ENCODE data around the gene TLE3.

DNA sequence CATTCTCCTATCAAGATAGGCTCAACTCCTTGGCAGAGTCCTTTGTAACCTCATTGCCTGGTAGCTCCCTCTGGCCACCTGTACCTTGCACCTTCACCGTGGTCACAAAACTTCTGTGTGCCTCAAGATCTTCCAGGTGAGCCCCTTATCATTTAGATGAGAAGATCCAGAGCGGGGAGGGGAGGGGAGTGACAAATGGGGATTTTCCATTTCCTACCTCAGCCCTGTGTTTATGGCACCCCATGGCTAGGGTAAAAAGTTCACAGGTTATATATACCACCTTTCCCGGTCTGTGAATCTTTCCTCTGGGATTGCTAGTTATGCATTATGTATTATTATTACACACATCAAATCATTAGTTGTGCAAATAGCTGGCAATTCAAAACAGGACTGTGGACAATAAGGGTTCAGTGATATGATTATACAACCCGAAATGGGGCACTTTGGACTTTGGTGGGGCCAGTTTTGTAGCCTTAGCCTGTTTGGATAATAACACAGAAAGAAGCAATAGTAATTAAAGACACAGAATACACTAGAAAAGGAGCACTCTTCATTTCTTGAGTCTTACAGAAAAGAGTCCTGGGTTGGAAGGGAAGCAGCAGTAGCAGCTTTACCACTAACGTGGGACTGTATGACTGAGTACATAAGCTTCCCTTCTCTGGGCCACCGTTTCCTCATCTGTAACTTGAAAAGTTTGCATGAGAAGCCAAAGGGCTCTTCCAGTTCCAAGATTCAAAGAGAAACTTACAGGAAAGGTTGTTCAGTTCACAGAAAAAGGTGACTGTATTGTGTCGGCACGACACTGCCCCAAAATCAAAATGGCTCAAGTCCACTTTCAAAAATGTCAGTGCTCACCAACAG lies 7.1 kb downstream of the TLE3 start:
- TF ChIP-seq, protein P1, sequence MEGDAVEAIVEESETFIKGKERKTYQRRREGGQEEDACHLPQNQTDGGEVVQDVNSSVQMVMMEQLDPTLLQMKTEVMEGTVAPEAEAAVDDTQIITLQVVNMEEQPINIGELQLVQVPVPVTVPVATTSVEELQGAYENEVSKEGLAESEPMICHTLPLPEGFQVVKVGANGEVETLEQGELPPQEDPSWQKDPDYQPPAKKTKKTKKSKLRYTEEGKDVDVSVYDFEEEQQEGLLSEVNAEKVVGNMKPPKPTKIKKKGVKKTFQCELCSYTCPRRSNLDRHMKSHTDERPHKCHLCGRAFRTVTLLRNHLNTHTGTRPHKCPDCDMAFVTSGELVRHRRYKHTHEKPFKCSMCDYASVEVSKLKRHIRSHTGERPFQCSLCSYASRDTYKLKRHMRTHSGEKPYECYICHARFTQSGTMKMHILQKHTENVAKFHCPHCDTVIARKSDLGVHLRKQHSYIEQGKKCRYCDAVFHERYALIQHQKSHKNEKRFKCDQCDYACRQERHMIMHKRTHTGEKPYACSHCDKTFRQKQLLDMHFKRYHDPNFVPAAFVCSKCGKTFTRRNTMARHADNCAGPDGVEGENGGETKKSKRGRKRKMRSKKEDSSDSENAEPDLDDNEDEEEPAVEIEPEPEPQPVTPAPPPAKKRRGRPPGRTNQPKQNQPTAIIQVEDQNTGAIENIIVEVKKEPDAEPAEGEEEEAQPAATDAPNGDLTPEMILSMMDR (IDR thresholded peaks at IDR 0.05): no peak
- TF ChIP-seq FOXJ3 (CRISPR knock-in tag; IDR thresholded peaks at IDR 0.05): no peak
- no peak for TF ChIP-seq EP300 (IDR thresholded peaks at IDR 0.05; ENCODE audit: borderline replicate concordance in 1 of 2, low read depth in 1 of 2, low read length in 1 of 2)
- TF ChIP-seq, protein P2, sequence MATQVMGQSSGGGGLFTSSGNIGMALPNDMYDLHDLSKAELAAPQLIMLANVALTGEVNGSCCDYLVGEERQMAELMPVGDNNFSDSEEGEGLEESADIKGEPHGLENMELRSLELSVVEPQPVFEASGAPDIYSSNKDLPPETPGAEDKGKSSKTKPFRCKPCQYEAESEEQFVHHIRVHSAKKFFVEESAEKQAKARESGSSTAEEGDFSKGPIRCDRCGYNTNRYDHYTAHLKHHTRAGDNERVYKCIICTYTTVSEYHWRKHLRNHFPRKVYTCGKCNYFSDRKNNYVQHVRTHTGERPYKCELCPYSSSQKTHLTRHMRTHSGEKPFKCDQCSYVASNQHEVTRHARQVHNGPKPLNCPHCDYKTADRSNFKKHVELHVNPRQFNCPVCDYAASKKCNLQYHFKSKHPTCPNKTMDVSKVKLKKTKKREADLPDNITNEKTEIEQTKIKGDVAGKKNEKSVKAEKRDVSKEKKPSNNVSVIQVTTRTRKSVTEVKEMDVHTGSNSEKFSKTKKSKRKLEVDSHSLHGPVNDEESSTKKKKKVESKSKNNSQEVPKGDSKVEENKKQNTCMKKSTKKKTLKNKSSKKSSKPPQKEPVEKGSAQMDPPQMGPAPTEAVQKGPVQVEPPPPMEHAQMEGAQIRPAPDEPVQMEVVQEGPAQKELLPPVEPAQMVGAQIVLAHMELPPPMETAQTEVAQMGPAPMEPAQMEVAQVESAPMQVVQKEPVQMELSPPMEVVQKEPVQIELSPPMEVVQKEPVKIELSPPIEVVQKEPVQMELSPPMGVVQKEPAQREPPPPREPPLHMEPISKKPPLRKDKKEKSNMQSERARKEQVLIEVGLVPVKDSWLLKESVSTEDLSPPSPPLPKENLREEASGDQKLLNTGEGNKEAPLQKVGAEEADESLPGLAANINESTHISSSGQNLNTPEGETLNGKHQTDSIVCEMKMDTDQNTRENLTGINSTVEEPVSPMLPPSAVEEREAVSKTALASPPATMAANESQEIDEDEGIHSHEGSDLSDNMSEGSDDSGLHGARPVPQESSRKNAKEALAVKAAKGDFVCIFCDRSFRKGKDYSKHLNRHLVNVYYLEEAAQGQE (IDR thresholded peaks at IDR 0.05; ENCODE audit: low read depth, low read length): no peak
- no peak for TF ChIP-seq EZH2phosphoT487 (IDR thresholded peaks at IDR 0.05; ENCODE audit: borderline replicate concordance, low read depth)
- TF ChIP-seq, protein P3, sequence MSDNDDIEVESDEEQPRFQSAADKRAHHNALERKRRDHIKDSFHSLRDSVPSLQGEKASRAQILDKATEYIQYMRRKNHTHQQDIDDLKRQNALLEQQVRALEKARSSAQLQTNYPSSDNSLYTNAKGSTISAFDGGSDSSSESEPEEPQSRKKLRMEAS (IDR thresholded peaks at IDR 0.05; ENCODE audit: low read depth): no peak
- TF ChIP-seq, protein P4, sequence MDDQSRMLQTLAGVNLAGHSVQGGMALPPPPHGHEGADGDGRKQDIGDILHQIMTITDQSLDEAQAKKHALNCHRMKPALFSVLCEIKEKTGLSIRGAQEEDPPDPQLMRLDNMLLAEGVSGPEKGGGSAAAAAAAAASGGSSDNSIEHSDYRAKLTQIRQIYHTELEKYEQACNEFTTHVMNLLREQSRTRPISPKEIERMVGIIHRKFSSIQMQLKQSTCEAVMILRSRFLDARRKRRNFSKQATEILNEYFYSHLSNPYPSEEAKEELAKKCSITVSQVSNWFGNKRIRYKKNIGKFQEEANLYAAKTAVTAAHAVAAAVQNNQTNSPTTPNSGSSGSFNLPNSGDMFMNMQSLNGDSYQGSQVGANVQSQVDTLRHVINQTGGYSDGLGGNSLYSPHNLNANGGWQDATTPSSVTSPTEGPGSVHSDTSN (IDR thresholded peaks at IDR 0.05): no peak
- no peak for TF ChIP-seq GABPA (IDR thresholded peaks at IDR 0.05; ENCODE audit: low read depth)
- TF ChIP-seq, protein P5, sequence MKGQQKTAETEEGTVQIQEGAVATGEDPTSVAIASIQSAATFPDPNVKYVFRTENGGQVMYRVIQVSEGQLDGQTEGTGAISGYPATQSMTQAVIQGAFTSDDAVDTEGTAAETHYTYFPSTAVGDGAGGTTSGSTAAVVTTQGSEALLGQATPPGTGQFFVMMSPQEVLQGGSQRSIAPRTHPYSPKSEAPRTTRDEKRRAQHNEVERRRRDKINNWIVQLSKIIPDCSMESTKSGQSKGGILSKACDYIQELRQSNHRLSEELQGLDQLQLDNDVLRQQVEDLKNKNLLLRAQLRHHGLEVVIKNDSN (IDR thresholded peaks at IDR 0.05; ENCODE audit: borderline replicate concordance, low read depth): no peak
- no peak for TF ChIP-seq RFX5 (IDR thresholded peaks at IDR 0.05; ENCODE audit: low read length)
- no peak for TF ChIP-seq JUND (IDR thresholded peaks at IDR 0.05)
- TF ChIP-seq ELF1 (IDR thresholded peaks at IDR 0.05): no peak
